Lung (tissue), 16 donors: Measurements from ENCODE around the gene FAIM2. TPM values are rescaled to one million over a fixed set of nuclear protein-coding genes. Genes with fewer than 3 reads are reported as not detected.

ENCODE experiments used
- ATAC-seq: fragments of 200-7000 bp; cut with Tn5 transposase; one replicate; pipeline ENCODE4 v1.9.1; 2020; ENCODE audit warnings: moderate number of reproducible peaks; ENCODE audit not compliant: insufficient read depth, low FRiP score
- DNase-seq, 3 donors: peaks; one replicate each; pipeline ENCODE4 v3.0.0-alpha.2; 2013 to 2017
- H3K27ac ChIP-seq, 2 donors: one replicate each; pipeline ENCODE4 v1.5.1; 2013; ENCODE audit warnings: mild to moderate bottlenecking in 2 of 2, moderate library complexity in 2 of 2, control low read depth in 1 of 2, inconsistent platforms in 1 of 2, low read depth in 1 of 2, low read length in 1 of 2
- H3K27me3 ChIP-seq, 3 donors: one replicate each; pipeline ENCODE4 v1.5.1; 2013; ENCODE audit warnings: low read length in 2 of 3; ENCODE audit not compliant: control insufficient read depth in 3 of 3, insufficient read depth in 3 of 3
- H3K36me3 ChIP-seq, 4 donors: one replicate each; pipeline ENCODE4 v1.5.1; 2013; ENCODE audit warnings: low read length in 4 of 4, mild to moderate bottlenecking in 1 of 4, moderate library complexity in 1 of 4; ENCODE audit not compliant: control insufficient read depth in 4 of 4, insufficient read depth in 4 of 4
- H3K4me1 ChIP-seq, 5 donors: one replicate each; pipeline ENCODE4 v1.5.1; 2013; ENCODE audit warnings: low read length in 5 of 5, mild to moderate bottlenecking in 2 of 5, moderate library complexity in 1 of 5; ENCODE audit not compliant: control insufficient read depth in 5 of 5, insufficient read depth in 5 of 5
- H3K4me3 ChIP-seq: one replicate; pipeline ENCODE4 v1.5.1; 2013; ENCODE audit warnings: mild to moderate bottlenecking, control low read depth, moderate library complexity
- H3K9ac ChIP-seq, 2 donors: one replicate each; pipeline ENCODE4 v1.5.1; 2013; ENCODE audit warnings: low read length in 2 of 2, control low read depth in 1 of 2; ENCODE audit not compliant: insufficient read depth in 1 of 2
- H3K9me3 ChIP-seq, 4 donors: one replicate each; pipeline ENCODE4 v1.5.1; 2013; ENCODE audit warnings: low read length in 3 of 4, mild to moderate bottlenecking in 1 of 4, moderate library complexity in 1 of 4; ENCODE audit not compliant: control insufficient read depth in 4 of 4, insufficient read depth in 3 of 4
- WGBS, 2 donors: extraction: QIAGEN DNeasy Blood & Tissue Kit; methylation state at CpG; one replicate each; pipeline ENCODE4 v1.1.7; 2013; 5-methylcytosine and 5-hydroxymethylcytosine counted together
- long read RNA-seq, 5 donors: transcript quantifications; one replicate each; lab custom pipeline, GENCODE V29; 2026
- polyA plus RNA-seq, 2 donors: library from polyadenylated mRNA; stranded (reverse); fragments of 200-250 nt; gene quantifications; one replicate each; pipeline ENCODE4 v1.2.1, GENCODE V29; 2013
- total RNA-seq, 2 donors: library from RNA; depleted of rRNA in 1 of 2; stranded (reverse); fragments of >200 nt in 1 of 2; gene quantifications; one replicate each; pipeline ENCODE4 v1.2.1, GENCODE V29; 2014 to 2021
- TF ChIP-seq, protein P1 (sequence below): IDR thresholded peaks from 2 replicates; pipeline ENCODE4 v1.5.1; 2012; ENCODE audit warnings: mild to moderate bottlenecking; ENCODE audit errors: control extremely low read depth, extremely low read depth
- donor health status: control.
- donor health status: control.
- donor health status: Bipolar disorder and iron deficiency.
- donor health status: healthy.
- donor health status: DM: yes; HTN: yes; CAD: no.

The FAIM2 gene
- total RNA-seq (1 to 10 TPM in 1 of 2 donors, under 1 TPM in 1; 0.57 to 1.4 TPM), polyA plus RNA-seq (under 1 TPM; 0.46 to 0.53 TPM)
- long read RNA-seq, donor 1 = 0 reads
- long read RNA-seq, donor 2 = 0 reads
- long read RNA-seq, donor 3 = 0 reads
- long read RNA-seq, donor 4 = 0 reads
- long read RNA-seq, donor 5, full-length matches to known transcripts = 1 of 1 reads
- long read RNA-seq, donor 5, partial matches to known transcripts = 0 of 1 reads
- long read RNA-seq, donor 5, other reads (novel, unspliced or antisense) = 0 of 1 reads

DNA sequence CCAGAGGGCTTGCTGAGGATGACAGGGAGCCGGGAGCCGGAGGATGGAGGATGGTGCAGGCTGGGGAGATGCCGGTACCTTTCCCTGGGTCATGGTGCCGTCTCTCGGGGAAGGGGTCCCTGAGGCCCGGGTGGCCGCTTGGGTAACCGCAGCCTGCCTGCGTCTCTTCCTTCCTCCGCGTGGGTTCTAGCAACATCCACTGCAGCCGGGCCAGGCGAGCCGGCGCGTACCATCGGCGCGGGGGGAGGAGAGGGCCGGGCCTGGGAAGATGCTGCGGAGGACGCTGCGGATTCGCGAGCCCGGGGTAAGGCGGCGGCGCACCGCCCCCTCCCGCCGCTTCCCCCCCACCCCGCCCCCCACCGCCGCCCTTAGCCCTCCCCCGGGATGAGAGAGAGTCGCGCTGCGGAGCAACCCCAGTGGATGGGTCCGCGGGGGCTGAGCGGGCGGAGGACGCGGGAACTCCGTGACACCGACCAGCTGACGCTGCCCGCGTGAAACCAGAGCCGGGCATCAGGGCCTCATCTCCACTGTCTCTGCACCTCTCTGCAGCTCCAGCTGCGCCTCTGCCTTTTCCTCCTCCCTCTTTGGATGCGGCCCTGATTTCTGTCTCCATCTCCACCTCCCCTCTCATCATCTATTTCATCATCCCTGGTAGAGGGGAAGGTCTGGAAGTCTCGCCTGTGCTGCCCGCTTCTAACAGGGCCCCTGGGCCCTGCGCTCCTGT lies at the start of gene FAIM2:
FAIM2 (minus strand) TSS at position 201 of the 724 bp plus-strand sequence; CDS start at position 93, 108 bp downstream.
- Histone ChIP-seq H3K36me3 (no peaks in the 10 kb centered on the region), H3K9ac (no peak within 1 kb of the TSS), H3K27me3 (no peaks in the 10 kb centered on the region), H3K4me1 (peaks cover 0 to 14% (median 0%) of the 10 kb centered on the region in 5 donors), H3K27ac (no peak within 1 kb of the TSS), H3K9me3 (no peaks in the 10 kb centered on the region), H3K4me3 (no peak within 1 kb of the TSS)
- TF ChIP-seq, protein P1, sequence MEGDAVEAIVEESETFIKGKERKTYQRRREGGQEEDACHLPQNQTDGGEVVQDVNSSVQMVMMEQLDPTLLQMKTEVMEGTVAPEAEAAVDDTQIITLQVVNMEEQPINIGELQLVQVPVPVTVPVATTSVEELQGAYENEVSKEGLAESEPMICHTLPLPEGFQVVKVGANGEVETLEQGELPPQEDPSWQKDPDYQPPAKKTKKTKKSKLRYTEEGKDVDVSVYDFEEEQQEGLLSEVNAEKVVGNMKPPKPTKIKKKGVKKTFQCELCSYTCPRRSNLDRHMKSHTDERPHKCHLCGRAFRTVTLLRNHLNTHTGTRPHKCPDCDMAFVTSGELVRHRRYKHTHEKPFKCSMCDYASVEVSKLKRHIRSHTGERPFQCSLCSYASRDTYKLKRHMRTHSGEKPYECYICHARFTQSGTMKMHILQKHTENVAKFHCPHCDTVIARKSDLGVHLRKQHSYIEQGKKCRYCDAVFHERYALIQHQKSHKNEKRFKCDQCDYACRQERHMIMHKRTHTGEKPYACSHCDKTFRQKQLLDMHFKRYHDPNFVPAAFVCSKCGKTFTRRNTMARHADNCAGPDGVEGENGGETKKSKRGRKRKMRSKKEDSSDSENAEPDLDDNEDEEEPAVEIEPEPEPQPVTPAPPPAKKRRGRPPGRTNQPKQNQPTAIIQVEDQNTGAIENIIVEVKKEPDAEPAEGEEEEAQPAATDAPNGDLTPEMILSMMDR = no peak
- 9 to 10% methylated on average over 26 to 51 of the region's 56 CpGs for WGBS, 2 donors
- DNase-seq (peak; percentile 60 to 85 (median 63)), ATAC-seq (peak; percentile 49)

DNA sequence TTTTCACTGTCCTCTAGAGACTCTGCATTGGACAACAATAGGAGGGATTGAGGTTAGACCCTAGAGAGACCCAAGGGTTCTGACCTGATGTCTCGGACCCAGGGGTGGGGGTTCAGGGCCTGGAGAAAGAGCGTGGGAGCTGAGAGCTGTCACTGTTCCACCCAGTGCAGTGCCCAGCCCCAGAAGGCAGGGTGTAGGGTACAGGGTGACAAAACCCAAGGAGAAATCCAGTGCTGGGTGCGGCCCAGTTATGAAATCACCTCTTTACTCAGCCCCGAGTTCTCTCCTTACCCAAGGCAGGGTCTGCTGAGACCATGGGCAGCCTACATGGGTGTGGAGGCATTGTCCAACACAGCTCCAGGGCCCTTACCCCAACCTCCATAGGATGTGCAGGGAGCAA lies 49.5 kb upstream of the FAIM2 start:
- no peak for ATAC-seq
- WGBS, 2 donors = 73 to 79% methylated on average over 4 of the region's 4 CpGs
- Histone ChIP-seq H3K27me3 (peaks cover 0 to 29% (median 13%) of the 10 kb centered on the region in 3 donors), H3K4me3 (no peak overlapping the region), H3K27ac (peak overlapping the region in 1 of 2 donors; percentile 7), H3K9me3 (peaks cover 0 to 2% (median 0%) of the 10 kb centered on the region in 4 donors), H3K4me1 (peaks cover 0 to 4% (median 3%) of the 10 kb centered on the region in 5 donors), H3K36me3 (no peaks in the 10 kb centered on the region), H3K9ac (no peak overlapping the region)
- DNase-seq = no peak
- TF ChIP-seq, protein P1 = no peak

DNA sequence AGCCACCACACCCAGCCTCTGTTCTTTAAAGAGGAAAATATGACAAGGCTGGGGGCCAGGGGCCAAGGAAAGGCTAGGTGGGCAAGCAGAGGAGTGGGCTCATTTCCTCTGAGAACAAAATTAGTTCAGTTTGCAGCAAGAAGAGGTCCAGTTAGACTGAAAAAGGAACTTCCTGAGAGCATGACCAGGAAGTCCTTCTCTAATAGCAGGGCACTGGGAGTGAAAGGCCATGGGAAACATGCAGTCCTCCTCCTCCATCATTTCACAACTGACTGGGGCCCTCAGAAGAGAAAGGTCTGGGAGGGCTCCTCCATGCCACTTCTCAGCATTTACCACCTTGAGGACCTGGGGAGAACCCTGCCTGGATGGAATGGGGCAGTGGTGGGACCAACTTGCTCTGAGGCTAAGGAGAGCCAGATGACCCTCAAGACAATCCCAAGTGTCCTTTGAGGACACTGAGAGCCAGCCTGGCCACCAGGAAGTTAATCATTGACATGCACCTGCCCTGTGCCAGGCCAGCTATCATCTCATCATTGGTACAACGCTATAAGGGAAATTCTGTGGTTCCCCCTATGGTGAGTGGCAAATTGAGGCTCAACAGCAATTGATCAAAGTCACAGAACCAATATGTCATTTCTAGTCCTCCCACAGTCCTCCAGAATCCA lies 48.8 kb upstream of the FAIM2 start:
- no peak overlapping the region for H3K4me3 ChIP-seq

More for the DNA sequence above, 48.8 kb upstream of the FAIM2 start:
- Histone ChIP-seq H3K27ac (no peak overlapping the region), H3K4me1 (peaks cover 0 to 4% (median 3%) of the 10 kb centered on the region in 5 donors), H3K27me3 (peaks cover 0 to 25% (median 13%) of the 10 kb centered on the region in 3 donors), H3K36me3 (no peaks in the 10 kb centered on the region), H3K9ac (no peak overlapping the region), H3K9me3 (peaks cover 0 to 2% (median 0%) of the 10 kb centered on the region in 4 donors)
- TF ChIP-seq, protein P1 = no peak
- DNase-seq = no peak
- no peak for ATAC-seq
- 56 to 67% methylated on average over 1 of the region's 1 CpG for WGBS, 2 donors
